Measurements from ENCODE around the gene ULK4.

DNA sequence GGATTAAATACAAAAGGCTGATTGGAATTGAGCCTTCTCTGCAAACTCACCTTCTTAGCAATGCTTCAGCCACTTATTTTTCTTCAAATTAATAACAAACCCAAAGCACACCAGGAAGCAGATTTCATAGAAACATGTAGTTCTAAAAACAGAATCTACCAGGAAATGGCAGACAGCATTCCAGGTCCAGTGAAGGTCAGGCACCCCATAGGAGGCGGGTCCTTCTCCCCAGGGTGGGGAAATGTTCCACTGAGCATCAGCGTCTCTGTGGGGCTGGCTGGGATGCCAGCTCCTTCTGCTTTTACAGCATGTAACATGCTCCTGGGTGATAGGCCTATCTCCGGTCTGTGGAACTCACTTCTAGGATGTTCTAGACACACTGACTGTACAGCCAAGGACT, 713.4 kb downstream of the ULK4 start:
- TF ChIP-seq, protein P1, sequence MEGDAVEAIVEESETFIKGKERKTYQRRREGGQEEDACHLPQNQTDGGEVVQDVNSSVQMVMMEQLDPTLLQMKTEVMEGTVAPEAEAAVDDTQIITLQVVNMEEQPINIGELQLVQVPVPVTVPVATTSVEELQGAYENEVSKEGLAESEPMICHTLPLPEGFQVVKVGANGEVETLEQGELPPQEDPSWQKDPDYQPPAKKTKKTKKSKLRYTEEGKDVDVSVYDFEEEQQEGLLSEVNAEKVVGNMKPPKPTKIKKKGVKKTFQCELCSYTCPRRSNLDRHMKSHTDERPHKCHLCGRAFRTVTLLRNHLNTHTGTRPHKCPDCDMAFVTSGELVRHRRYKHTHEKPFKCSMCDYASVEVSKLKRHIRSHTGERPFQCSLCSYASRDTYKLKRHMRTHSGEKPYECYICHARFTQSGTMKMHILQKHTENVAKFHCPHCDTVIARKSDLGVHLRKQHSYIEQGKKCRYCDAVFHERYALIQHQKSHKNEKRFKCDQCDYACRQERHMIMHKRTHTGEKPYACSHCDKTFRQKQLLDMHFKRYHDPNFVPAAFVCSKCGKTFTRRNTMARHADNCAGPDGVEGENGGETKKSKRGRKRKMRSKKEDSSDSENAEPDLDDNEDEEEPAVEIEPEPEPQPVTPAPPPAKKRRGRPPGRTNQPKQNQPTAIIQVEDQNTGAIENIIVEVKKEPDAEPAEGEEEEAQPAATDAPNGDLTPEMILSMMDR (IDR thresholded peaks at IDR 0.05; ENCODE audit: borderline replicate concordance, extremely low read depth, low read length, poor library complexity, severe bottlenecking), result no peak
- no peak for TF ChIP-seq EZH2 (IDR thresholded peaks at IDR 0.05; ENCODE audit: borderline replicate concordance, low read depth, low read length, severe bottlenecking)

All from DND-41 (cell line).